RKO (cell line): ENCODE measurements around the gene BASP1.
"Not testable (repeated sequence)": the region's sequence is repeated elsewhere in the genome, so short reads cannot be mapped to it uniquely, and the experiment has no call there.

ENCODE experiments used
- DNase-seq: peaks from one replicate; pipeline ENCODE4 v3.0.0-alpha.2; 2016; ENCODE audit warnings: low spot score

The BASP1 gene

DNA sequence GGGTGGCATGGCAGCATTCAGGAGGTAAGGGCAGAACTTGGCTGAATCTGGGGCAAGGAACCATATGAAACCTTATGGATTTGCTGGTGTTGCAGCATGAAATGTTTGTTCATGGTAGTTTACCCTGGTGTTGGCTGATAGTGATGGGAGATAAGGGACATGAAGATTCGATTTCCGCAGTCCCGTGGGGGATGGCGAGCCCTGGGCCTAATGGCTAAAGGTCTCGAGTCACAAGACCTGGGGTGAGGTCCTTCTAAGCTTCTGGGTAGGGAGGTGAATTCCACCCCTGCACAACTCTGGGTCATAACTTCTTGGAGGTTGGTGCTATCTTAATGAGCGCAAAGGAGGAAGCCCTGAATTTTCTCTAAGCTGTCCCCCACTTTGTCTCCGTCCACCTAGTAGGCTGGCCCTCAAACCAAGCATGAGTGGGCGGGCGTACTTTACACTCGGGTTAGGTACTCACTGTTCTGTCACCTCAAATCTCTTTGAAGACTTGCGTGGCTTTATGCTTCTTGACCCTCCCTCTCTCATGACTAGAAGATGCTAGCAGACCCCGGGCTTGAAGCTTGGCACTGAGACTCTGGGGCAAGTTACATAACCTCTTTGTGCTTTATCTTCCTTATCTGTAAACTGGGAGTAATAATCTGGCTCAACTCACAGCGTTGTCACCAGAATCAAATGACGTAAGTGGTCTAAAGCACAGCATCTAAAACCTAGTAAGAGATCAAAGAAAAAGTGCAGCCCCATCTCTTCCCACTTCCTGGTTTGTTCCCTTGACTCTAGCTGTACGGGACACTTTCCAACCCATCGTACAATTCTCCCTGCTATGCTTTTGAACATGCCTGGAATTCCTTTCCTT lies 72.5 kb downstream of the BASP1 start:
- no peak for DNase-seq

DNA sequence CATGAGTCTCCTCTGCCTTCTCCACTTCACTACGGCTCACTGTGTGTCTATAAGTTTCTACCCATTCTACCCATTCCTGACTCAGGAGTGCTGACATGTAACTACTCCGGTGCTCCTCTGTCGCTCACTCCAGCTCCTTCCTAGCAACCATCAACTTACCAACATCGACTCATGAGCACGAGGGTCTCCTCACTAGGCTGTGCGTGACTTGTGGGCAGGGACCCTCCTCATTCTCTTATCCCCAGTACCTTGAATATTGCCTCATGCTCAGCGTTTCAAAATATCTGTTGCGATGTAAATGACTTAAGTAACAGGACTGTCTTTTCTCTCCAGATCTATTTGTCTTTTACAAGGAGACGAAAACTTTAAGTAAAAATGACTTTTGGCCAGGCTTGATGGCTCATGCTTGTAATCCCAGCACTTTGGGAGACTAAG lies 73.1 kb downstream of the BASP1 start:
- DNase-seq, result no peak

DNA sequence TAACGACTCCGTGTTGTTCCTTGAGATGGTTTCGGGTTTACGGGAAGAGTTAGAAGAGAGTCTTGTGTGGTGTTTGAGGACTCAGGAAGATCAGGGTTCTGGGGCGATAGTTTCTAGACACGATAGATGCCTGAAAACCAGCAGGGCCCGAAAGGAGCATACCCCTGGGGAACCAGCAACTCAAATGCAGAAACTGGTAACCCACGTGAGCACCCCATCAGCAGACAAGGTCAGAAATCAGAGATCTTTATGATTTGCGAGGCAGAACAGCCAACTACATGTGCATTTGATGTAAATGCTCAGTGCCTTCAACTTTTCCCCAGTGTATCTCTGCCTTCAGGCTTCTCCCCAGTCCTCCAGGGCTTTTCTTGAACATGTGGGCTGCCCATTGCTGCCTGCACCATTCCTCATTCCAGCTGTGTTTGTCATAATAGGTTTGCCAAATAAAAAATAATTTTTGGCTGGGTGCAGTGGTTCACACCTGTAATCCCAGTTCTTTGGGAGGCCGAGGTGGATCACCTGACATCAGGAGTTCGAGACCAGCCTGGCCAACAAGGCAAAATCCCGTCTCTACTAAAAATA lies 75.1 kb downstream of the BASP1 start:
- no peak for DNase-seq

DNA sequence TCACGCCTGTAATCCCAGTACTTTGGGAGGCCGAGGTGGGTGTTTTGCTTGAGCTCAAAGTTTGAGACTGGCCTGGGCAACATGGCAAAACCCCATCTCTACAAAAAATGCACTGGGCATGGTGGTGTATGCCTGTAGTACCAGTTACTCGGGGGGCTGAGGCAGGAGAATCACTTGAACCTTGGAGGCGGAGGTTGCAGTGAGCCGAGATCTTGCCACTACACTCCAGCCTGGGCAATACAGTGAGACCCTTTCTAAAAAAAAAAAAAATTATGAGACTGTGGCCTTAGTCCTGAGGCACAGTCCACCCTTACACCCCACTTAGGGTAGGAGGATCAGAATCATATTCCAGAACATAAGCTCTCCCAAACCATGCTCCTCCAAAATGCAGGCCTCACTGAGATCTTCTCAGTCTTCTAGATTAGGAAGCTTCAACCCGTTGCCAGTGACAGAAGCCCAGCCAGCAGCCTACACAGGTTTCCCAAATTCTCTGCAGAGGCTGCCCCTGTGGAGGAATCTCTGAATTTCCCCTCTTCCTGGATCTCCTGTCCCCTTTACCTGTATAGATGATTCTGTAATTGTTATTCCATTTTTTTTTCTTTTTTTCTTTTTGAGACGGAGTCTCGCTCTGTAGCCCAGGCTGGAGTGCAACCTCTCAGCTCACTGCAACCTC lies 77.3 kb downstream of the BASP1 start:
- DNase-seq, result no peak

DNA sequence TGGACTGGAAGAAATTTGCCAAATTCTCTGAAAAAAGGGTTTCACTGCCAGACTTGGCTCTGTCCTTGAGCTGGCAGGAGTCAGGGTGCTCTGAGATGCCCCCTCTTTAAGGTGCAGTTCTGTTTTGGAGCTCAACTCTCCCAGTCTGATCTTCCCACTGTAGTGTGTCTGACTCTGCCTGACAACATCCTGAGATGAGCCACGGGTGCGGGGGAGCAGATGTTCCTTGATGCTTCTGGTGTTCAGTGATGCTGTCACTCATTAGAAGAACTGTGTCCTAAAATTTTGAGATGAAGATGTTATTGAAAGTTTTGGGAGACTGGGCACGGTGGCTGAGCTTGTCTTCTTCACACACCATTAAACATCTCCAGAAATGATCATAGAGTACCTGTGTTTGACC lies 78.2 kb downstream of the BASP1 start:
- no peak for DNase-seq

DNA sequence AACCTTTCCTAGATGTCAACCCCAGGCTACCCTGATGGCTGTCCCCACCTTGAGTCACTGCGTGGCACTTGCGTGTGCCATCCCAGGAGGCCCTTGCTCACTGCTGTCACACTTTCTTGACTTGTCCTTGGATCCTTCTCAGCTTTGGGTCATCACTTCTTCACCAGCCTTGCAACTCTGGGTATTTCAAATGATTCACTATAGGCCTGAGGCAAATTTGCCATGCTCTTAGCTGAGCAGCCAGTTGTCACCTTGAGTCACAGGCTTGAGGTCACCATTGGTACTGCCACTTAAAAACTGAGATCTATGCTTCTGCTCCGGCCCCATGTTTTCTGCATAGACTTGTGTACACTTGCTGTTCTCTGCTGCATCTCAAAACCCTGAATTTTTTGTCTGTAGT lies 84.7 kb downstream of the BASP1 start:
- peak; percentile 21 for DNase-seq

DNA sequence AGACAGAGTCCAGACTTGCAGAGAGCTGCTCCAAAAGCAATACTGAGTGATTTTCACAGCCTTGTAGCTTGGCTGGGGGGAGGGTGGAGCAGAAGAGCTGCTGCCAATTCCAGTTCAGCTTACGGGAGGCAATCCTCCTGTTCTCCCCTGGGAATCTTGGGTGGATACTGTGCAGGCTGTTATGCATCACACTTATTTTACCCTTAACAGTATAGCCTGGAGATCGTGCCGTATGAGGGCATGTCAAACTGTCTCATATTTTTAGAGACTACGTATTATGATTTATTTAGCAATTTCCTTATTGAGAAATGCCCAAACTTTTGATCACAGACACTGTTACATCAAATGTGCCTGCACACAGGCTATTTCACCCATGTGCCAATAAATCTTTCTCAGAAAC lies 85.2 kb downstream of the BASP1 start:
- no peak for DNase-seq

DNA sequence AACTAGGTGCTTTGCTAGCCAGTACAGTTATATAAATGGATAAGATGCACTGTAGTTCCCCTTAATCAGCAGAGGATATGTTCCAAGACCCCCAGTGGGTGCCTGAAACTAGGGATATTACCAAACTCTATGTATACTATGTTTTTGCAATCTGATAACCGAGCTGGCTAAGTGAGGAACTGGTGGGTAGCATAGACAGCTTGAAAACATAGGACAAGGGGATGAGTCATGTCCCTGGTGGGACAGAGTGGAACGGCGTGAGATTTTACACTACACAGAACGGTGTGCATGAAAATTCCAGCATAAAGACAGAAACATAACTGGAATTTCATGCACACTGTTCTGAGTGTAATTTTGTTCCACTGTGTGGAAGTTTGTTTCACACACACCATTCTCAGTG lies 86.9 kb downstream of the BASP1 start:
- no peak for DNase-seq

DNA sequence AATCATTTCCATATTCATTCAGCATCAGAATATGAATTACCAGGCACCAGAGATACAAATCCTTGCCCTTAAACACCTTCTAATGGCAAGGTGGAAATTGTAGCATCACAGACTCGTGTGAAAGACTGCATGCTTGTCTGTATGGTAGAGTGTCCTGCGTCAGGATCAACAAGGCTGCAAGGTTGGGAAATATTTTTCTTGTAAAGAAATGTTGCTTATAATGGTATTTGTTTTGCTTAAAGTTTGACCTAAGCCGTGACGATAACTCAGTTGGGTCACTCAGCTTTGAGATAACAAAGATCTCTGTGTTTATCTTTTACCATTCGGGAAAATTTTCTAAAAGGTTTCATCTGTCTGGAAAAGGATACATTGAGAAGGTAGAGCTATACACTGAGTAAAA lies 87.6 kb downstream of the BASP1 start:
- DNase-seq, result no peak

DNA sequence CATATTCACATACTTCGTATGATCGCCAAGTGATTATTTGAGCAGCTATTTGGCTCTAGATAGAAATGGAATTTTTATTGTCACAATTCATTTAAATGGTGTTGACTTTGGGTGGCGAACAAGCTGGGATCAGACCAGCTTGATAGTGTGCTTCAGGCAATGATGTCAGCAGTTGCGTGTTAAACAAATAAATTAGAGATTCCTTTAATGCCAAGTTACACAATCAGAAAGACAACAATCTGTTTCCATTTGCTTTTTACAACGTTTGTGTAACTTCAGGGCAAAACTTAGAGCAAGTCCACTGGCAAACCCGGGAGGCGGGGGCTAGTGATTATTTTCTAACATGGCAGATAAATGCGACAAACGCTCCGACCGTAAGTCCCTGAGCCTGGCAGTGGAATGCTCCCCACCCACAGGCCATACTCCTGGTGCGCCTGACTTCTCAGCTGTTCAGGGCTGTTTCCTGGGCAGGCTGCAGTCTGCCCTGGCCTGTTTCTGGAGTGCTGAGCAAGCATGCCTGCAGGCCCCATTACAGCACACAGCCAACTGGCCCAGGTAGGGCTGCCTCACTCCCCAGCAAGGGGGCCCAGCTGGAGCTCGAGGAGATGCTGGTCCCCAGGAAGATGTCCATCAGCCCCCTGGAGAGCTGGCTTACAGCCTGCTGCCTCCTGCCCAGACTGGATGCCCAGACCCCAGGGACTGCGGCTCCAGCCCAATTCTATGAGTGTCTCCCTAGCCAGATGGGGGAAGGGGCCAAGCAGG lies 88.7 kb downstream of the BASP1 start:
- DNase-seq, result no peak

DNA sequence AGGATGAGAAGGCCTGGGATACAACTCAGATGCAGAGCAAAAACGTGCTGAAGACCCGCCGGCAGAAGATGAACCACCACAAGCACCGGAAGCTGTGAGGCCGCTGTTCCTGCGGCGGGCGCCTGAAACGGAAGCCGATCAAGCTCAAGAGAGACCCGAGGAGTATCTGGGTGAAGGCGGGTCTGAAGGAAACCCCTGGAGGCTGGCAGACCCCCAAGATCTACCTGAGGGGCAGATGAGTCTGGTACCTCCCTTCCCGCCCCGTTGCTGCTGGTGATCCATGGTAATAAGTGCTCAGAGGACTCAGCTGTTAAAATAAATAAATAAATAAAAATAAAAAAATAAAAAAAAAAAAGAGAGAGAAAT lies 89.3 kb downstream of the BASP1 start:
- no peak for DNase-seq

DNA sequence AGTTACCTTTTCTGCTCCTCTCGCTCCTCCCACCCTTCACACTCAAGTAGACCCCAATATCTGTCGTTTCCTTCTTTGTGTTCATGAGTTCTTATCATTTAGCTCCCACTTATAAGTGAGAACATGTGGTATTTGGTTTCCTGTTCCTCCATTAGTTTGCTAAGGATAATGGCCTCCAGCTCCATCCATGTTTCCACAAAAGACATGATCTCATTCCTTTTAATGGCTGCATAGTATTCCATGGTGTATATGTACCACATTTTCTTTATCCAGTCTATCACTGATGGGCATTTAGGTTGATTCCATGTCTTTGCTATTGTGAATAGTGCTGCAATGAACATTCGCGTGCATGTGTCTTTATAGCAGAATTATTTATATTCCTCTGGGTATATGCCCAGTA lies 90.0 kb downstream of the BASP1 start:
- DNase-seq, result not testable (repeated sequence)

DNA sequence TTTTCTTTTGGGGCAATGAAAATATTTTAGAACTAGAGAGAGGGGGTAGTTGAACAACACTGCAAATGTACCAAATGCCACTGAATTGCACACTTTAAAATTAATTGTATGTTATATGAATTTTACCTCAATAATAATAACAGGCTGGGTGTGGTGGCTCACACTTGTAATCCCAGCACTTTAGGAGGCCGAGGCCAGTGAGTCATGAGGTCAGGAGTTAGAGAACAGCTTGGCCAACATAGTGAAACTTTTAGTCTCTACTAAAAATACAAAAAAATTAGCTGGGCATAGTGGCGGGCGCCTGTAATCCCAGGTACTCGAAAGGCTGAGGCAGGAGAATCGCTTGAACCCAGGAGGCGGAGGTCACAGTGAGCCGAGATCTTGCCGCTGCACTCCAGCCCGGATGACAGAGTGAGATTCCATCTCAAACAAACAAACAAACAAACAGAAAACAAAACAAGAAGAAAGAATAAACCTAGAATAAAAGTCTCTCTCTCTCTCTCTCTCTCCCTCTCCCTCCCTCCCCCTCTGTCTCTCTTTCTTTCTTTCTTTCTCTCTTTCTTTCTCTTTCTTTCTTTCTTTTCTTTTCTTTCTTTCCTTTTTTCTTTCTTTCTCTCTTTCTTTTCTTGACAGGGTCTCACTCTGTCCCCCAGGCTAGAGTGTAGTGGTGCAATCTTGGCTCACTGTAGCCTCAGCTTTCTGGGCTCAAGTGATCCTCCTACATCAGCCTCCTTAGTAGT lies 91.1 kb downstream of the BASP1 start:
- DNase-seq, result no peak

DNA sequence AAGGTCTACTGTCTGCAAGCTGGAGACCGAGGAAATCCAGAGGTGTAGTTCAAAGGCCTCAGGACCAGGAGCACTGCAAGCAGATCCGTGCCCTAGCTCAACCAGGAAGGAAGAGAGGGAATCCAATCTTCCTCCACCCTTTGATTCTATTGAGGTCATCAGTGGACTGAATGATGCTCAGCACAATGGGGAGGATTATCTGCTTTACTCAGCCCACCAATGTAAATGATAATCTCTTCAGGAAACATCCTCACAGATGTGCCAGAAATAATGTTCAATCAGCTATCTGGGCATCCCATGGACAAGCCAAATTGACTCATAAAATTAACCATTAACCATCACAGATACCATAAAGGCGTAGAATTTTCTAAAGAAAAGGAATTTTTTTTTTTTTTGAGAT lies 92.0 kb downstream of the BASP1 start:
- DNase-seq, result no peak

DNA sequence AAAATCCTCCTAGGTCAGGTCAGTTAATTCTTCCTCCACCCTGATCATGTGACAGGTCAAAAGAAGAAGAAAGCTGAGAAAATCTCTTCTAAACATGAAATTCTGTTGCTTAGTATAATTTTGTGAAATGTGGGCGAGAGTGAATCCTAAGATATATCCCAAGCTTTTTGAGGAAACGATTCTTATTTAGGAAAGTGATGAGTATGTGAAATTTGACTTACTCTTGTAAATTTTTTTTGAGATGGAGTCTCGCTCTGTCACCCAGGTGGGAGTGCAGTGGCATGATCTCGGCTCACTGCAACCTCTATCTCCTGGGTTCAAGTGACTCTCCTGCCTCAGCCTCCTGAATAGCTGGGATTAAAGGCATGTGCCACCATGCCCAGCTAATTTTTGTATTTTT lies 93.1 kb downstream of the BASP1 start:
- DNase-seq, result not testable (repeated sequence)

DNA sequence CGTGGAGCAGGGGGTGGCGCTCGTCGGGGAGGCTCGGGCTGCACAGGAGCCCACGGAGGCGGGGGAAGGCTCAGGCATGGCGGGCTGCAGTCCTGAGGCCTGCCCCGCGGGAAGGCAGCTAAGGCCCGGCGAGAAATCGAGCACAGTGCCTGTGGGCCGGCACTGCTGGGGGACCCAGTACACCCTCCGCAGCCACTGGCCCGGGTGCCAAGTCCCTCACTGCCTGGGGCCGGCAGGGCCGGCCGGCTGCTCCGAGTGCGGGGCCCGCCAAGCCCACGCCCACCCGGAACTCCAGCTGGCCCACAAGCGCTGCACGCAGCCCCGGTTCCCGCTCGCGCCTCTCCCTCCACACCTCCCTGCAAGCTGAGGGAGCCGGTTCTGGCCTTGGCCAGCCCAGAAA lies 94.4 kb downstream of the BASP1 start:
- DNase-seq, result not testable (repeated sequence)

DNA sequence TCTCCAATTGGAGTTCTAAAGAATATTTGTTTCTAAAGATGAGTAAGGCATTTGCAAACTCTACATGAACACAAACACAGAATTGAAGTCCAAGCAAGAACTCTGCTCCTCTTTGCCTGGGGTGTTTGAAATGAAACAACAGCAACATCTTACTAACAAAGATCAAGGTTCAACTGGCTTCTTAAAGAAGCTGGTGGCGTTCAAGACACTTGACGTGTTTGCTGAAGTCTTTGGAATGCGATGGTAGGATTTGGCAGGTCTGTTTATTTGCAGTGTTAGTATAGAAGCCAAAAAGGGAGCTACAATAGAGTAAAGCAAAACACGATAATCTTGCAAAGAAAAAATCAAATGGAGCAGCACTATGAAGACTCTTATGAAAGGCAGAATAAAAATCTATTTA lies 94.9 kb downstream of the BASP1 start:
- no peak for DNase-seq

DNA sequence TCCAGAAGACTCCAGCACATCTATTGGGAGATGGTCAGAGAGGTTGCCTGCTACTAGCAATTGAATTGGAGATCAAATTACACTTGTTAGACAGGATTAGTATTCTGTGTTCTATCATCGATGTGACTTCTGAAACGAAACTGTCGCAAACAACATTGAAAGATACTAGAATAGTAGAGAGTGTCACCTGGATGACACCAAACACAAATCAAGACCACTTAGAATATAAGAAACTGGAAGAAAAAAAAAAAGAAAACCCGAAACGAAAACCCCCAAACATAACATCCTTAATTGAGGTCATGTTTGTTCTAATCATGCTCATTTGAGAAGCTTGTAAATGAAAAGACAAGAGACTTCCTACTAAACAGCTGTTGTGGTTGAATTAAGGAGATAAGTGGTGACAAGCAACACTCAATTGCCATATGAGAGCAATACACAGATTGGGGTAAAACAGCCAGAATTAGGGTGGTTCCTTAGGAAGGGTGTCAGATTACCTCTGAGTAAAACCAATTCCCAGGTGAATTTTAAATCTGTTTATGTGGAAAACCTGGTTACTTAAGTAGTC lies 97.6 kb downstream of the BASP1 start:
- DNase-seq, result no peak

DNA sequence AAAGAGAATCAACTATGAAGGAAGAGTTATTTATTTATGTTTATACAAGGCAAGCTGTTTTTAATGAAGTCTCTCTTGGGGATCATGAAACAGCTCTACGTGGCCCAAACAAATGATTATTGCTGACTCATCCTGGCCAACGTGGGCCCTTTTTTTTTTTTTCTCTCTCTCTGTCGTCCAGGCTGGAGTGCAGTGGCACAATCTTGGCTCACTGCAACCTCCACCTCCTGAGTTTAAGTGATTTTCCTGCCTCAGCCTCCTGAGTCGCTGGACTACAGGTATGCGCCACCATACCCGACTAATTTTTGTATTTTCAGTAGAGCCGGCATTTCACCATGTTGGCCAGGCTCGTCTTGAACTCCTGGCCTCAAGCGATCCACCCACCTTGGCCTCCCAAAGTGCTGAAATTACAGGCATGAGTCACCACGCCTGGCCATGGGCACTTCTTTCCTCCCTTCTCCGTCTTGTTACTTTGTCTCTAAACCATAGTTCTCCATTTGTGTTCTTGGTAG lies 98.3 kb downstream of the BASP1 start:
- DNase-seq, result no peak

DNA sequence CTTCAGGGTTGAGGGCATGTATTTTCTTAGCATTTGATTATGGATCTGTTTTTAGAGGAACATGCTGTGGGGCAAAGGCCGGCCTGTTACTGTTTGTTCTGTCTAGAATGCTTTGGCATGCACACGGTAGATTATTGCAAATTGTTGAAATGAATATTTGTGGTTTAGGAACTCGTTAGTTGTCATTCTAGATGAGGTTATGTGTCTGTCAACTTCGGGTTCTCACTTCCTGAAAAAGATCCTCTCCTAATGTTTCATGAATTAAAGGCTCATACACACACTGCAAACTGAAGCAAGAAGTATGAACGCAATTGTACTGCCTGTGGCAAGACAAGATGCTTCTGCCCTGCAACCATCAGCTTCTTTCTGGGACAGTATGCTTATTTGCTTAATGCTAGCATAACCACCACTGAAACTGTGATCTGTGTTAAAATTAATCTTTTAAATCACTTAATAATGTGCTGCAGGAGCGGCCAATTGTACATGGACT lies 99.6 kb downstream of the BASP1 start:
- DNase-seq, result no peak

DNA sequence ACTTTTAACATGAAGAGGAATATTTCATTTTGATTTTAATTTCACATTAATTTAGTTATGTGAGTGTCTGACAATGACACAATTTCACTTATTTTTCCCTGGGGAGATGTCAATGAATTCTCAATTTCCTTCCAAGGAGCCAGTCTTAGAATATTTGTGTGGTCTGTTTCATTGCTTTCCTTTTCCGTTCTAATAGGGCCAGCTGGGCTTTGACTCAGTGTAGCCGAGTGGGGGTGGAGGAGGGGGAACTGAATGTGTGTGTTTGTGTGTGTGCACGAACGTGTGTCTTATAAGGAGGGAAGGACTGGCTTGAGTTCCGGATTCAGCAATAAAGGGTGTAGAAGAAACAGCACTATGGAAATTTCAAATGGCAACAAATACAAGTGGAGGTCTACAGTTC lies 100.0 kb downstream of the BASP1 start:
- DNase-seq, result no peak
